GM15510 (cell line): ENCODE measurements around the gene NOS2.

Experiments
- POLR2A ChIP-seq: IDR thresholded peaks from 3 replicates; pipeline ENCODE4 v1.6.1; 2011; ENCODE audit warnings: borderline replicate concordance; ENCODE audit not compliant: insufficient read length; ENCODE audit errors: extremely low read depth

The NOS2 gene

DNA sequence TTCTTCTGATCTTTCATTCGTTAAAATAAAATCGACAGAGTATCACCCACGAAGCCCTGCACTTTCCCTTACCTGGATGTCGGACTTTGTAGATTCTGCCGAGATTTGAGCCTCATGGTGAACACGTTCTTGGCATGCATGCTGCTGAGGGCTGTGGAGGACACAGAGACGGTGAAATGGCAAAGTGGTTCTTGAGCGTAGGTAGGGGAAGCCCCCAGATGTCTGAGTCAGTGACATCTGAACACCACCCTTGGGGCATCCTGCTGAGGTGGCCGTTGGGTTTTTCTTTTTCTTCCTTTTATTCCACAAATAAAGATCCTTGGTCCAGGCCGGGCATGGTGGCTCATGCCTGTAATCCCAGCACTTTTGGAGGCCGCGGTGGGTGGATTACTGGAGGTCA is 33.9 kb downstream of the NOS2 start:
- TF ChIP-seq POLR2A: no peak

DNA sequence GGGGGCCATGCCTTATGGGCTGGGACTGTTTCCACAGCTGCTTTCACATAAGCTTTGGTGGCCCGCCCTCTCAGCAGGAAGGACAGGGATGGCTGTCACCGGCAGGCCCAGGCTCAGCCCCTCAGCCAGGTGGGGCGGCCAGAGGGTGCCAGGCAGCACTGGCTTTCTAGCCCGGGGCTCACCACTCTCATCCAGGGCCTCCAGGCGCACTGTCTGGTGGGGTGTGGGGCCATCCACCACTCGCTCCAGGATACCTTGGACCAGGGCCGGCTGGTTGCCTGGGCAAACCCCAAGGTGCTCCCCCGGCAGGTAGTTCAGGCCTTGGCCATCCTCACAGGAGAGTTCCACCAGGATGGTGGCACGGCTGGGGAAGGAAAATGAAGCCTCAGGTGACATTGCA is 35.0 kb downstream of the NOS2 start:
- no peak for TF ChIP-seq POLR2A

DNA sequence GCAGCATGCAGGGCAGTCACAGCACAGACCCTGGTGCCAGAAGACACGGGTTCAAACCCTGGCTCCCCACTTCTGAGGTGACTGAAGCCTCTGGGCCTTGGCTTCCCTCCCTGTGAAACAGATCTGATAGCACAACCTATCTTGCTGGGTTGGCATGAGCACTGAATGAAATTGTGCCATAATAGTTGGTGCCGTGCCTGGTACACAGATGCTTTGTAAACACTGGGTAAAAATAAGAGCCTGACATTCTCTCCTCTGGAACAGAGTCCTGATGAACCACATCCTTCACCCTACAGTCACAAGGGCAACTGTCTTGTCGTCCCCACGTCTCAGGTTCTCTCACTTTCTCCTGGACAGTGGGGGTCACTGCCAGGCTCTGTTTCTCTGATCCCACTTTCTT is 35.7 kb downstream of the NOS2 start:
- no peak for TF ChIP-seq POLR2A

DNA sequence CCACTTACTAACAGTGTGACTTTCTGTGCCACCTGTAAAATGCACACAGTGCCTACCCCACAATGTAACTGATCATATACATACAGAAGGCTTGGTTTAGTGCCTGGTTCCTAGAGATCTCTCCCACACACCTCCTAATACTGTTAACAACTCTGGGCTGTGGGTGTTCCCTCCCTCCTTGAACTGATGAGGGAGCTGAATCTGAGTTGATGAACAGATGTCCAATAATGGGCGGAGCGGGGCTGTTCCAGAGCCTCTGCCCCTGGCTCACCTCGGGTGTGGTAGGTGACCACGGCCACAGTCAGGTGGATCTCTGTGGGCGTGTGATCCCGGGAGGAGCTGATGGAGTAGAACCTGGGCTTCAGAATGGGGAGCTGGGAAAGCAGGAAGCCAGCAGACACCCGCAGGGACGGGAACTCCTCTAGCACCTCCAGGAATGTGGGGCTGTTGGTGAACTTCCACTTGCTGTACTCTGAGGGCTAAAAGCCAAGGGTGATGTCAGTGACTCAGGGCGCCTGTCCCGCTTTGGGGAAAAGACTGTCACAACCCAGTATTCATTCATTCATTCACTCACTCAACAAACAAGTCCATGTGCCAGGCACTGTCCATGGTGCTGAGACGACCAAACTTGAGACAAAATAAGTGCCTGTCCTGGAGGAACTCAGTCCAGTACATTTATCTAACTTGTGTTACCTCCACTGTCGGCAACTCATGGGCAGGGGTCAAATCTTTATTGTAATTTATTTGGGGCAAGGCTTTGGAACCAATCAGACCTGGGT is 37.6 kb downstream of the NOS2 start:
- no peak for TF ChIP-seq POLR2A

DNA sequence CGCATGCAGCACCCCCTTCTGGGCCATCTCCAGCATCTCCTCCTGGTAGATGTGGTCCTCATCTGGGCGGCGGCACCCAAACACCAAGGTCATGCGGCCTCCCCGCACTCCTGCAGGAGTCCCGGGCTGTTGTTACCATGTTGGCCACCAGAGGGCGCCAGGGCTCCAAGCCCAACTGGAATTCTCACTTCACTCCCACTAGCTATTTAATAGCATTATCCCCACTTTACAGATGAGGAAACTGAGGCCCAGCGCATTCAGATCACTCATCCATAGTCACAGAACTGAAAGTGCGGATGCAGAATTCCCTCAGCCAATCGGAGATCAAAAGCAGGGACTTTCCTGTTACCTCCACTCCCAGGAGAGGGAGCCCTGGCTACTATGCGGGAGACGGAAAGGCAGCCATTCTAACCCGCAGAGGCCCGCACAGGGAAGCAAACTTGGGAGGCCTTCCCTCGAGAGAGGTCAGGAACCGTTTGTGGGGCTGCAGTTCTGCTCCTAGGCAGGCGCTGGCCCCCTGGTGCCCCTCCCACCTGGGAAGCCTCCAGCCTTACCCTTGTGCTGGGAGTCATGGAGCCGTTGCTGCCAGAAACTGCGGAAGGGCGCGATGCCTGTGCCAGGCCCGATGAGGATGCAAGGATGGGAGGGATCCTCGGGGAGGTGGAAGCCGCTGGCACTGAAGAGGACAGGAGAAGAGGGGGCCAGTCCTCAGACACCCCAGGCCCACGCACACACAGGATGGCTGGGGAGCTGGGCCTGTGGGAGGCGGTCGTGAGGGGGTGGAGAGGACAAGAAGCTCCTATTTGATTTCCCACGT is 40.1 kb downstream of the NOS2 start:
- no peak for TF ChIP-seq POLR2A

DNA sequence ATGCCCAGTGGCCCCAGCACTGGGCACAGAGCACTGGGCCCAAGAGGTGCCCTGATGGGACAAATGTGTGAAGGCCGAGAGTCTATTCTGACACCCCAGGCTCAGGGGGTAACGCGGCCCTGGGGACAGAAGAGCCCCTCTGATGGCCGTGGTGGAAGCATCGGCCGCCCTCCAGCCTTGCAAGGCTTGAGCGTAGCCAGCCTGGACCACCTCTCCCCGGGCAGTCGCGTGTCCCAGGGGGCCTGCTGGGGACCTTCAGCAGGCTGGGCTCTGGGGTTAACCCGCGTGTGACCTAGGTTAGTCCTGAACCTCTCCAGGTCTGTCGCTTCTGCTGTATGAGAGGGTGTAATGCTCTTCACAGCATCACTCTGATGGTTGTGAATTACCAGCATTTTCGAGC is 40.8 kb downstream of the NOS2 start:
- TF ChIP-seq POLR2A: no peak

DNA sequence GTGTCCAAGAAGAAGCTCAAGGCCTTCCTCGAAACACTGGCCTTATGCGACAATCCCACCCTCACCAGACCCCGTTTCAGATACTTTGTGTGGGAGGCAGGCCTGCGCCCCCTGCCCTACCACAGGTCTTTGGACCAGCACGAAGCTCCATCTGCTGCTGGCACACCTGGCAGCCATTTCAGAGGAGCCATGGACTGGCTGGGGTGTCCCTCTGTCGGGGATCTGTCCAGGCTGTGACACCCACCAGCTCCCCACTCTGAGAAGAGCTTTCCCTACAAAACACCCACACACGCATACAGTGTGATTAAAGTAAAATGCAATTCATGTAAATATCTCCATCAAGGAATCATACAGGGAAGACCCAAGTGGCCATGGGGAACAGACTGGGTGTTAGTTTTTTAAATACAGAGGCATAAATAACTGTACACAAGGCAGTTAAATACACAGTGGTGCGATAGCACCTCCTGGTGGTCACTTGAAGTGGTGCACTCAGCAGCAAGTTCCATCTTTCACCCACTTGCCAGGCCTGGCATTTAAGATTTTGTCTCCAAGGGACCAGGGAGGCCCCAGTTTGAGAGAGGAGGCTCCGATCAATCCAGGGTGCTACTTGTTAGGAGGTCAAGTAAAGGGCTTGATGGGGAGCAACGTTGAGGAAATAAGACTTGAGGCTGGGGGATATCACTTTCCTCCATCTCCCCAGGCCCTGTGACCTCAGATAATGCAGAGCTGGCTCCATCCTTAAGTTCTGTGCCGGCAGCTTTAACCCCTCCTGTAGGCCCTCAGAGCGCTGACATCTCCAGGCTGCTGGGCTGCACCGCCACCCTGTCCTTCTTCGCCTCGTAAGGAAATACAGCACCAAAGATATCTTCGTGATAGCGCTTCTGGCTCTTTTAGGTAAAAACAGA is 43.6 kb downstream of the NOS2 start:
- no peak for TF ChIP-seq POLR2A

DNA sequence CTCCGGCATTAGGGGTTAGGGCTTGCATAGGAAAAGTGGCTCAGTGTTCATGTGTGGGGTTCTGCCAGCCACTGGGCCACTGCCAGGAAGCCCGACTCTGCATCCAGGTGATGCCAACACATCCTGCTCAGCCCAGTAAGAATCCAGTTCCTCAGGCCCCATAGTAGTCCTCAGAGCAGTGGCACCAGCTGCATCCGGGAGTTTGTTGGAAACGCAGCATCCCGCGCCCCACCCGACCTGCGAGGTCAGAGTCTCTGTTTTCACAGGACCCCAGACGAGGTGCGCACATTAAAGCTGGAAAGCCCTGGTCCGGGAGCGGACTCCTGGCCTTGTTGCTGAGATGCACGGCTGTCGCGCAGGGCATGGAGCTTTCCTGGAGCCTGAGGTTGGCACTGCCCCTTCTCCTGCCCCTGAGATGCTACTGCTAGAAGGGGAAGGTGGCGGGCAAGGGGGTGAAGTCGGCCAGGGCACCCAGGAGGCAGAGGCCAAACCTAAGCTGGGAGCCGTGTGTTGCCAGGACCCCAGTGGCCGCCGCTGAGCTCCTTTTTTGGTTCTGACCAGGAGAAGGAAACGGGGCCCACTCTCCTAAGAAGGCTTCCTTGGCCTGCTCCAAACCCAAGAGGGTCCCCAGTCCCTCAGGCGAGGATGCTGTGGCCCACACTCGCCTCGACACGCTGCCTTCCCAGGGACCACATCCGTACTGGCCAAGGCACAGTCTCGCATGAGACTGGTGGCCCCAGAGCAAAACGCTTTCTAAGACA is 44.4 kb downstream of the NOS2 start:
- TF ChIP-seq POLR2A: no peak

DNA sequence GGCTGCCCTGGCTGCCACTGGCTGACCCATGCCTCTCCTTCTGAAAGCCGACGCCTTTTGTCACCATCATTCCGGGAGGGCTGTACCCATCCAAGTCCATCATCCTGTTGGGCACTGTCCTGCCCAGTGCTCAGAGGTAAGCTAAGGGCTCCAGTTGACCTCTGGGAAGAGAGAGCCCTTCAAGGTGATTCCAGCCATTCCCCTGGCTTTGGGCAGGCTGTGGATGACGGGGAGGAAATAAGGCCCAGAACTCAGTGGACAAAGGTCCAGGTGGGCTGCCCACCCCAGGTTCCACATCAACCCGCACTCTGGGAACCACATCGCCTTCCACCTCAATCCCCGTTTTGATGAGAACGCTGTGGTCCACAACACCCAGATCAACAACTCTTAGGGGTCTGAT is 45.8 kb downstream of the NOS2 start:
- TF ChIP-seq POLR2A: no peak

DNA sequence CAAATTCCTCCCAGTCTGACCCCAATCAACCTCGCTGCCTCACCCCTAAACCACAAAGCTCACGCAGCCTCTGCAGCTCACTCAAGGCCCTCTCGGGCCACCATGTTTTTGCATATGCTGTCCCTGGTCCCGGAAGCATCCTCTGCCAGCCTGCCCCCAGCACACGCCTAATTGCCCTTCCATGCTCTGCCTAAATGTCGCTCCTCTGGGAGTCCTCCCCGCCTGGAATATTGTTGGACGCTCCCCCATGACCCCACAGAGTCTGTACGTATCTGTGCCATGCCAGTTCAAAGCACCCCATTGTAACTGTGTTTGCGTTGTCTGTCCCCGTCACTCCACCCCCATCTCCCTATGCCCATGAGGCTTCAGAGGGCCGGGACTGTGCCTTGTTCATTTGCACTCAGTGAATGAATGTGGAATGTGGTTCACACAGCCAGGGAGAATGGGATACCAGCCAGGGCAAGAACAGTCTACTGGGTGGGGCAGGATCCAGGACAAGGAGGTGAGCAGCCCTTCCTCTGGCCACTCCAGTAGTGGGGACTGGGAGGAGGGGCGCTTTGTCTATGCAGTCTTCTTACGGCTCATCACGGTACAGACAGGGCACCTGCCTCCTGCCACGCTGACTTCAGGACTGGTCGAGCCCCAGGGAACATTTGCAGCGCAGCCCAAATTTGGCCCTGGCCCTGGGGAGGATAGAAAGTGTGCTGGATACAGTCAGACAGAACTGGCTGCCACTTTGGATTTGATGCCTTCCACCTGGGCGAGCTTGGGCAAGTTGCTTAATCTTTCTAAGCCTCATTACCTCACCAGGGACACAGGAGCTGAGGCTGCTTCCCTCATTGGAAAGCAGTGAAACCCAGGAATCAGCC is 48.5 kb downstream of the NOS2 start:
- TF ChIP-seq POLR2A: no peak

DNA sequence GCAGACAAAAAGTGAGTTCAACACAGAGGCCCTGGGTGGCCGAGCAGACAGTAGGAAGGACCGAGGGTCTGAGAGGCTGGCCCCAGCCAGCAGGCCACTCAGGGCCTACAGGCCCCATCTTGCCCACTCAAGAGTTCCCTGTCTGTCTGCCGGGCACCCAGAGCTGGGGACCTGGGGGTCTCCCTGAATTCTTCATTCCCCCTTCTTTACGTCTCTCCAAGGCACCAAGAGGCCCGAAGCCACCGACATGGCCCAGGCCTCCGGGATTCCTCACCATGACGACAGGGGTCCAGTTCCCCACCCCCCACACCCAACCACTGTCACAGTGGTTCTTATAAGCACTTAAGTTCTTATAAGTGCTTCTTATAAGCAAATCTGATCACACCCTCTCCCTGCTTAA is 49.2 kb downstream of the NOS2 start:
- TF ChIP-seq POLR2A: no peak

DNA sequence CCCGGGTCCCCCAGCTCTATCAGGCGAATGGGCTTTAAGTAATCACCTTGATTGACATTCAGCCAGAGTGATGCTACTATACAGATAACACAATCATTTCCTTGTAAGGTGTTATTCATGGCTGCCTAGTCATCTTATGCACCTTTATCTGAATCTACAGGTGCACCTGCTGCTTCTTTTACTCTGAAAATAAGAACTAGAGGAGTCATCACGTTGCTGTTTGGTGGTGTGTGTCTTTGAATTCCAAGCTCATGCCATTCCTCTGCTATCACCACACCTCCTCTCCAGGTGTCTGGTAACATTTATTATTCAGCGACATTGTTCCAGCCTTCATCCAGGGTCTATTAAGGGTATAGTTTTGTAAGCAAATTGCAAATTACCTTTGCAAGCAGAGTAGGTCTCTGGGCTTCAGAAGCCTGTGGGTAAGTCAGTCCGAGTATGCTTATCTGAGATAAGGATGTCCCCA is 51.9 kb downstream of the NOS2 start:
- no peak for TF ChIP-seq POLR2A
